NCI-H1694 treated with DMSO at 0.1 percent for 48 hours (cell line): ENCODE measurements around the gene PDE1A.
A peak's percentile ranks its signal among the peaks of the same experiment; 100 is the strongest.

Experiments
- DNase-seq: peaks from one replicate; lab custom pipeline; 2025; lab: John Stamatoyannopoulos, UW

Gene PDE1A

DNA sequence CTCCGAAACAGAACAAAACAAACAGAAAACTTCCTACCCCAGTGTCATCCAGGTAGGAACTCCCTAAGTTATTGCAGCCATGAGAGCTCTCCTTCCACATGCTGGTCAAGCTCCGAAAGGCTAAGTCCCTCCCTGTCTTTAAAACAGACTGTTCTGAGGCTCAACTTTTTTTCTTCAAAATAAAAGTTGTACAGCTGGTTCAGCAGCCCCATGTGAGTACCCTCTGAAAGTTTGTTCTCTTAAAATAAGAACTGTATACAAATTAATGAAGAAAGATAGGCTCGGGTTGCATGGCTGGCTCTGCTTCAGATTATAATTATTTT, at the start of gene PDE1A:
Gene PDE1A (minus strand): TSS at position 119 of the 323 bp plus-strand sequence.
- no peak for DNase-seq

DNA sequence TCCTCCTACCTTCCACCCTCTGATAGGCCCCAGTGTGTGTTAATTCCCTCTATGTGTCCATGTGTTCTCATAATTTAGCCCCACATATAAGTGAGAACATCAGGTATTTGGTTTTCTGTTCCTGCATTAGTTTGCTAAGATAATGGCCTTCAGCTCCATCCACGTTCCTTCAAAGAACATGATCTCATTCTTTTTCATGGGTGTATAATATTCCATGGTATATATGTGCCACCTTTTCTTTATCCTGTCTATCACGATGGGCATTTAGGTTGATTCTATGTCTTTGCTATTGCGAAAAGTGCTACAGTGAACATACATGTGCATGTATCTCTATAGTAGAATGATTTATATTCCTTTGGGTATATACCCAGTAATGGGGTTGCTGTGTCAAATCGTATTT, 46.8 kb upstream of the PDE1A start:
- DNase-seq: no peak

DNA sequence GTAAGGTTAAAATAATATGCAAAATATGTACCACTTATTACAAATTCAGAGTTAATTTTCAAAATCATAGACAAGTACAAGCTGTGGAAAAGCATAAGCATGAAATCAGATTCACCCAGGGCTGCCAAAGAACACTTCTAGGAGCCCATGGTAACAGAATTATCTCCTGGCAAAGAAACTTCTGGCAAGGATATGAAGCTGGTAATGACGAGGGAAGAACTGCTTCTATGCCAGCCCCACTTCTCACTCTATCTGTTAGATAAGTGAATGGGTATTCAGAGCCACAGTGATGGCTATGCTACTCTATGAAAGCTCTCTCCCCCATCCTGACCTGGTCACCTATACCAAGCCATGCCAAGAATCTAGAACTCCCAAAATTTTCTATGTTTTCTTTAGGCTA, 36.9 kb upstream of the PDE1A start:
- DNase-seq: no peak

DNA sequence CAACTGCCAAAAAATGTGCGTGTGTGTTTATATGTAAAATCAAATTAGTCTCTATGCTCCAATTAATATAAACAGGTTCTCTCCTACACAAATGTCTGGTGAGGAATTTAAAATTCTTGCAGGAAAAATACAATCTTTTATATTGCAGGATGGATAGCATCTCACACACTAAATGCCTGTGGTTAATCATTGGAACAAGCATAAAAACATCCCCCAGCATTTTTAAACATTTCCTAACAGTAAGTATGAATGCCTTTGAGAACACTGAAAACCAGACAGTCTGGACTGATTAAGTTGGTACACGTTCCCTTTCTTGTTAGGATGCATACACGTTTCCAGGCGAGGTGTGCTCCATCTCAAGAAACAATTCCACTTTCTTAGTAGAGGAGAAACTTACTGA, 29.9 kb upstream of the PDE1A start:
- no peak for DNase-seq

DNA sequence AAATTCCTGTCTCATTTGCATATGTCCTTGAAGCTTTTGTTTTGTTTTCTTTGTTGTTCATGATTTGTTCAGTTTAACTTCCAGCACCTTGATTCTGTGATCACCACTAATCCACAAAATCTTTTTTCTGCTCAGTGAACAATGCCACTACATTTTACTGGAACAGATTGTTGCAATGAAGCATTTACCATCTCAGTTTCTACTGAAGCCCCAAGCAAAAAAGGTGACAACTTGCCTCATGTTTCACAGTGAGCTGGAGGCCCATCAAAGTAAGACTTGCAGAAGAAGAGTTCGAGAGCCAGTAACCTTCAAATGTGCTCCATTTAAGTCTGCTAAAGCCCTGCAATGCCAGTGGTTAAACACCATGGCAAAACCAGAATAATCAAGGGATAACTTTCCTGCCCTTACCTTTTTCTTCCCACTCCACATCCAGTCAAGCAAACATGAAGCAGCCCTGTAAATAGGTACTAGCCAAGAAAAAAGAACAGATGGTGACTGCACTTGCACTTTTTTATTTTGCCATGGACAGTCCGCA, 25.7 kb upstream of the PDE1A start:
- DNase-seq: no peak

DNA sequence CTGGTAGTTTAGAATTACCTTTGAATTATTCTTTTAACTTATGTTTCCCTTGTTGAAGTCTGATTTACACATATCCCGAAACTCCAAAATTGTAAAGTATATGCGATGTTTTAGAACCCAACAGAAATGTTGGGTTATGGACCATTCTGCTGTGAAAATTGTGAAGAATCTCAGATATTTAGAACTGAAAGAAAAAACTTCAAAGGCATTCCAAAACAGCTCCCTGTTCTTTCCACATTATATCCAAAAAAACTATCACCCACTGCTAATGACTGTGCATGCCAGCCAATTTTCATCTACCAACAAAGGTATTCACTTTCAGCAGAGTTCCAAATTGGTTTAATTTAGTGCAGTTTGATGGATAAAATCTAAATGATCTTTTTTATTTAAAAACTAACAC, 21.5 kb upstream of the PDE1A start:
- no peak for DNase-seq

DNA sequence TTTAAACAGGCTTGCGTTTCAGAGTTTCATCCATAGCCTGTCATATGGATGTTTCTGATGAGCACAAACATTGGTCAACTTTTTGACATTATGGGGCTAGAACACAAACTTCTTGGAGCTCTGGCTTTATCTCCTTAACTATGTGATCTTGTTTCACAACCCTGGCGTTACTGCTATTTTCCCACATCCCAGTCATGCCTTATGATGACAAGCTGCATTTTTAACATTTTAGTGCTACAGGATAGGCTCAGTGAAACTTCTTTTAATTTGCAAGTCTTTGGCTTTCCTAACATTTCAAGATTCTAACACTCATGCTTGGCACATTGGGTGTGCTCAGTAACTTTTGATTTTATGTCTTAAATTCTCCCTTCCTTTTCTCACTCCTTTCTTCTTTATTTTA, 21.0 kb upstream of the PDE1A start:
- no peak for DNase-seq

DNA sequence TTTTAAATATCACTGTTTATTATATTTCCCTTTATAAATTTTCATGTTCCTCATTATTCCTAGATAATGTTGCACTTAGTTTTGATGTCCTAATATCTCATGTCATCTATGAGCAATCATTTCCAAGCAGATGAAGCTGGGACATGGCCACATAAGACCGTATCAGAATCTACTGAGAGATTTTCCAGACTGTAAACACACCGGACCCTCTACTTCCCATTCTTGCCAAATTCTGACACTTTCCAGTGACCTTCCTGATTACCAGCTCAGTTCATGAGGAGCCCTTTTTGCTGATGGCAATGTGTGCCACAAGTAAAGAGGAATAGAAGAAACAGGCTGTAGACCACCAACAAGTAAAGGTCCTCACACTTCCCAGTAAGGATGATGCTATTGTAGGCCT, 20.3 kb upstream of the PDE1A start:
- DNase-seq: no peak

DNA sequence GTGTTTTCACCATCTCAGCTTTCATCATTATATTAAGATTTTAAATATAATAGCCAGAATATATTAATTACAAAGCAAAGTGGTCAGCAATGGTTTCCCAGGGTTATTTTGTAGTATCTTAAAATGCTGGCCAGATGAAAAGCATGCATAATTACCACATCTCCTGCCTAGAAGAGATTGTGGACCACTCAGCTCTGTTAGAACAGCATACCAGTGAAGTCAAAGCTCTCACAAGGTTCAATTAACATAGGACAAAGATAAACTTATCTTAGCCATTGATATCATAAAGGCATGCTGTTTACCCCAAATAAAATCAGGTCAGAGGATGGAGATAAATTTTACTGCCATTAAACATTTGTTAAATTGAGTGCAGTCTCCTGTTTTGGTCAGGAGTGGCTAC, 19.3 kb upstream of the PDE1A start:
- no peak for DNase-seq

DNA sequence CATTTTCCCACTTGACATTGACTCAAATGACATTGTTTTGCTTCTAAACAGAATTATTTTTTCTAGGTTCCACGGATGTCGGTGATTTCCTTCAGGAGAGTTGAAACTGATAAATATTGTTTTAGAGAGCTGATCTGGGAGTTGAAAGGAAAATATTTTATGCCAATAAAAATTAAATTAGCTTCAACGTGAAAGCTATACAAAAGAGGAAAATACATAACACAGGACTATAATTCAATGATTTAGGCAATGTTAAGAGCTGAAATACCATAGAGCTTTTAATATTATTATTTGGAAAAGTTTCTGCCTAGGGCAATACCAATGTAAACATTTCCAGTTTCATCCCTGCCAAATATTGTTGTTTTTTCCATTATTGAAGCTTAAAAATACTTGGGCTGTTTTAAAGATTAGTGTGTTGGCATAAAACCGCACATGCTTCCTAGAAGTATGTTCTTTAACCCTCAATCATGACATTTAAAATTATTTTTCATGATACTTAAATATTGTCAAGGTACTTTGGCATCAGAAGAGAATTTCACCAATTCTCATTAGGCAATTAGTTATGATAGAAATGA, 18.6 kb upstream of the PDE1A start:
- no peak for DNase-seq

DNA sequence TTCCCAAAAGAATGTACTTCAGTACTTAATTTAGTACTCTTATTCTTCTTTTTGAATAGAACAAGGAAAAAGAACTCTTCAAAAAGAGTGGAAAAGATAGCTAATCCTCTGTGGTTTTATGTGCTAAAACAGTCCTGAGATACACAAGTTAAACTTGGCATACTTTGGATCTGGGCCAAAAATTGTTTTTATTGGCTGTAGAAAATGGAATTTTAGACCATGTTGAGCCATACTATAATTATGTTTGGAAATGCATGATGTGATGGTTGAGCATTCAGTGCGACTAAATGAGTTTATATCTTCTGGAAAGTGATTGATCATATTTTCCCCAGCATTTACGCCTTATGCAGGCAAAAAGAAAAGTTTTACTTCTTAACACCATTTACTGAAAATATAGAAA, 18.0 kb upstream of the PDE1A start:
- DNase-seq: no peak

DNA sequence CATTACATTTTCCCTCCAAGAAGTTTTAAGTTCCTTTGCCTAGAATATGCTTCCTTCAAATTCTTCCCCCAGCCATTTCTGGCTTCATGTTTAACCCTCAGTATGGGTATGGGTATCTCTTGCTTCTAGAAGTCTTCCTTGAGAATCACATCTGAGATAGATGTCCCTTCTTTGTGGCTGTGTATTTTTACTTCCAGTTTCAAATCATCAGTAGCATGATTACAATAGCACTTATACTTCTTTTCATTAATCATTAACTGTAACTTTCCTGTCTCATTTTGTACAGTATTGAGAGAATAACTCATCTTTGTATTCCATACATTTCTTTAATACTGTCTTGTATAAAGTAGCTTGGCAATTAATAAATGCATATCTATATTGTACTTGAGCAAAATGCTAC, 17.3 kb upstream of the PDE1A start:
- no peak for DNase-seq

DNA sequence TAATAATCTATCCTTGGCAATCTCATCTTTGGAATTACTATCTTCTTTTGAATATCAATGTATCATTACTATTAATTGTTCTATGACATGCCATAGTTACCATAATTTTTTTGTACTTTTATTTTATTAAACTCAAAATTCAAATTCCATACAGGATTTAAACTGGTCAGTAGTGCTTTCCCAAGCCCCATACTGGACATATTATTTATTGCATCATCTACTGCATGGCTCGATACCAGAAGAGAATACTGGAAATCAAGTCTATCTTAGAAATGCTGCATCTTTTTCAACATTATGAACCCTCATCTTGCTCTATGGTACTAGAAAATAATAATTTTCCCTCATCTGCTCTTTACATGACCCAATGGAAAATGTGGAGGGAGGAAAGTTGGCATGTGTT, 9.4 kb upstream of the PDE1A start:
- no peak for DNase-seq

DNA sequence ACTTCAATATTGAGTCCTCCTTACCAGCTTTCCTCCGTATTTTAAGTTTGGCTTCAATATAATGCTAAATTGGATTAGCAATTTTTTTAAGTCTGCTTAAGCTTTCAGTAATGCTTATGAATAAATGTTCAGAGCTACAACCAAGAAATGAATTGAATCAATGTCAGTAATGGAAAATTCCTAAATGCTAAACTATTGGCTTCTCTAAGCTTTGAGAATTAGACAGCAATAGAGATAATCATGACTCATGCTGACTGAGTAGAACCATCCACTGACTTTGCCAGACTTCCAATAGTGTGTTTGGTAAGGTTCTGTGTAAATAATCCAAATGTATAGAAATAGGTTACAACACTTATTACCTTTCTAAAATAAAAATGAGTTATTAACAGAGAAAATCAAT, 8.9 kb upstream of the PDE1A start:
- DNase-seq: no peak

DNA sequence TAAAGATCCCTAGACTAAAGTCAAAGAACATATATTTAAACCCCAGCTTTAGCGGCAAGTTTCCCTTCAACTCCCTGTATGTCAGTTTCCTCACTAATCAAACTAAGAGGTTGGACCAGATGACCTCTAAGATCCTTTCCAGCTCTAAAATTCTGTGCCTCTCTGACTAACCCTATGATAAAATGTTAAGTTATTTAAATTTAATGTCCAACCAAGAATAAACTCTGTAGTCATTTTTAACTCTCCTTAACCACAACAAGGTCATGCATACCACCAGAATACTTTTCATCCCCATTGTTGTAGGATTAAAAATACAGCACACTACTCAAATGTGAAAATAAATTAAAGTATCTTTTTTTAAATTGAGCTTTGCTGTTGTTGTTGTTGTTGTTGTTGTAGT, 5.2 kb upstream of the PDE1A start:
- DNase-seq: no peak

DNA sequence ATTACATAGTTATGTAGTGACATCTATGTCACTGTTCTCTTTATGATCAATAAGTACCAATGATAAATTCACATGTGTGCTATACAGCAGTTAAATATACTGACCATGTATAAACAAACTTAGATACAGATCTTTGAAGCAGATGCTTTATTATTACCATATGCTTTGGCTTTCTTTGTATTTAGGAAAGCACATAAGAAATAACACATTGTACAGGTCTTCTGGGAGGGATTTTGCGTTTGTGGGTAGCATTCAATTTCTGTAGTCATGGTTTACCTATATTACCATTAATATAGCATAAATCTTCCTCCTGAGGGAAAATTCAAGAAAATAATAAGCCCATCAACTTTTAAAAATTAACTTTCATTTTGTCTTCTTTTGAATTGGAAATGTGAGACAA, 1.6 kb upstream of the PDE1A start:
- no peak for DNase-seq

DNA sequence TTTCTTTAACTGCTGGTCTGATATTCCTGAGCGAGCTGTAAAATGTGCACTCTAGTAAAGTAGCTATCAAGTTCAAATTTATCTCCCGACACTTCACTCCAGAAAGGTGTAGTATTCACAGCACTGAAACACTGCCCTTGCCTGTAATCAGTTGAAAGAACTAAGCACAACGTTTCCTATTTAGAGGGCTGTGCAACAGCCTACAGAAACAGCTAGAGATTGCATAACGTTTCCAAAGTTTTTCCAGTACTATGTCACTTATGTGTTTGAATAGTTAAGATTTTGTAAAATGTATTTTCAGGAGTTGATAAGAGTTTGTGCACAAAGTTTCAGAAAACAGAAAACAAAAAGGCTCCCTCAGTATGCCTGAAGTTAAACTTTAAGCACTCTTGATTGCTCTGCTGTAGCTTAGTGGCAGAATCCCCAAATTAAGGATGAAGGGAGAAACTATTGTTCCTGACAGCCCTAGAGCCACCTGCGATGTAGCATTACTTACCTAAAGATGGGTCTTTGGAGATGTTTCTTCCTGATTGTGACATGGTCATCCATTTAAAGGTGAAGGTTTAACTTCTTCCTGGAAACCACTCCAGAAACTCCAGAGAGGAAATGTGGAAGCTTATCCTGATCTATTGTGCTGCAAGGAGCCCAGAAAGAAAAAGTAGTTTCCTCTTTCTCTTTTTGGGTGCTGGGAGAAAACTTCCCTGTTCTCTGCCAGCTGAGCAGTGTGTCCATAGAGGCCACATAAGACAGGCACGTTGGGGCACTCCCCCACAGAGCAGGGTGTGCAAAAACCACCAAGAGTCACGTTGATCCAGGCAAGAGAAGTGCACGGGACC, 536 bp downstream of the PDE1A start:
- DNase-seq: no peak

DNA sequence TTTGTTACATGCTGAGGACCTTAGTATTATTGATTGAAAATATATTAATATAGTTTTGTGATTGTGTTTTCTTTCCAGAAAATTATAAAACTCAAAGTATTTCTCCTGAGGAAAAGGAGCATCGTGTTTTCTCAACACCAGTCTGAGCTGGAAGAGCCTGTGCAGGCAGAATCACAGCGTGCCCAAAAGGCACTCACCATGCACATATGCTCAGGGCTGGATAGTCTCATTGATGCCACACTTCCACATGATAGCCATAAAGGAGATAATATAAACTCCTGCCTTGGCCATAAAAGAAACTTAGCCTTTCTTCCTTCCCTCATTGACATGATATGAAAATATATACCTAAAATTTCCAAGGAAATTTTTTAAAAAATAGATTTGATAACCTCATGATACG, 4.0 kb downstream of the PDE1A start:
- no peak for DNase-seq

DNA sequence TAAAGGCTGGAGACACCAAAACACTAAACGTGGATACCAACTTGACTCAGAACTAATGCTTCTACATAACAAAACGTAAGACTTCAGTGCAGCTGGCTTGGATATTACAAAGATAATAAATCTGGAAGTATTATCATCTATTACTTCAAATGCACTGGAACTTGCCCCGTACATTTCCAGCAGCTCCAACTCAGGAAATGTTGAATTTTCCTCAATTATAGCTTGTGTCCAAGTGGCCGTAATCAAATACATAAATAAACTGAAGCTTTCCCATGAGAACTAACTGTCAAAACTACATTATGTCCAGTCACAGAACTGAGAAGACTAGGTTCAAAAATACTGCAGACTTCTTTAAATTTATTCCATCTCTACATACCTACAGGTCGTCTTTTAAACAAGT, 6.2 kb downstream of the PDE1A start:
- no peak for DNase-seq

DNA sequence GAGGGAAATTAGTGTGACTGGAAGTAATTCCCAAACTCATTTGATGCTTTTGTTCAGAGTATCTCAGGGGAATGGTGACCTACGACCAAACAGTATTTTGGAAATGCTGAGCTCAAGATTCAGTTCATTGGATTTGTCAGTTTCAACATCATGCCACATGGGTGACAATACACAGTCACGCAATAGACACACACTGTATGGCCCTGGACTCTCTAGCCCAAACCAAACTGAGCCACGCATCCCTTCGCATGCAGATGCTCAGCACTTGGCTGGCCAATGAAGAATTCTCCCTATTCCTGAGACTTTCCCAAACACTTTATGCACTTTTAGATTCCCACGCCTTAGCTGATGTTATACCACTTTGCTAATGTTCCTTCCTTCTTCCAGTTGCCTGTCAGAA, 10.0 kb downstream of the PDE1A start:
- DNase-seq: no peak

DNA sequence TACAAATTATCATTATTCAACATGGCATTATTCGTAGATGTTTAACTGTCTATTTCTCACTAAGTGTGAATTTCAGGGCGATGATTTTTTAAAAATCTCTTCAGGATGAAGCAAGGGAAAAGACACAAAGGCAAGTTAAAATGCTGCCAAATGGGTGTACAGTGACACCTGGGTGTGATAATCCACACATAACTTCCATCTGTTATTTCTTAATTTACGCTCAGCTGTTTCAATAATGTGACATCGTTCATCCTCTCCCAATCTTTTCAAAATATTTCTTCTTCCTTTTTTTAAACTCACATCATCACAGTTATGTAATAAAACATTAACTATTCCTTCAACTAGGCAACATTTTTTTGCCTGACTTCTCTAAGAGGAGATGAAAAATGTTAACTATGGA, 10.6 kb downstream of the PDE1A start:
- DNase-seq: peak; percentile 30

DNA sequence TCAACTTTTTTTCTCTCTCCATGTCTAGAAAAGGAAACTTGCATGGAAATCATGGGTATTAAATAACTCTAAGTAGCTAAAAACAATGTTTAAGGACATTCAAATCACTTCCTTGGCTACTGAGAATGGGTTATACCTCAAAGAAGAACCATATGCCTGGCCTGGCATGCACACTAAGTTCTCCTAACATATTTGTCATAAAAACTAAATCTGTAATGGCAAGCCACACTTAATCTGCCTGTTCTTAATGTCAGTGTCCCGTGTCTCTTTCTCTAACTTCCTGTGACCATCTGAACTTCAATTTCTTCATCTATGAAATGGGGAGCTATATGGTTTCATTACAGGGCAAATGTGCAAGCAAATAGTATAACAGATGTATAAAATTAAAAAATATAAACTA, 11.1 kb downstream of the PDE1A start:
- no peak for DNase-seq

DNA sequence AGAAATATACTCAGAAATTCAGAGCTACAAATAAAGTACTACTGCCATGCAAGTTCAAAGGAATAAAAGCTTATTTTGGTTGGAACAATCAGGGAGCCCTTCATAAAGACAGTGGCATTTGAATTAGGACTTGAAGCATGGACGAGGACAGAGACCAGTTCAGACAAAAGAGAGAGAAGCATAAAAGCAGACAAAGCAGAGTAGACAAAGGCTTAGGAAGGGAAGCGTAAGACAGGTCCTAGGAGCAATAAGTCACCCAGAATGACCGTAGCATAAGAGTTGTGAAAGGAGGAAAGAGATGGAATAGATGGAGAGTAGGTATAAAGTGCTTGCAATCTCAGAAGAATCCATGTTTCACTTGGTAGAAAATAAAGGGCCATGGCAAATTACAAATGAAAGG, 14.0 kb downstream of the PDE1A start:
- DNase-seq: no peak

DNA sequence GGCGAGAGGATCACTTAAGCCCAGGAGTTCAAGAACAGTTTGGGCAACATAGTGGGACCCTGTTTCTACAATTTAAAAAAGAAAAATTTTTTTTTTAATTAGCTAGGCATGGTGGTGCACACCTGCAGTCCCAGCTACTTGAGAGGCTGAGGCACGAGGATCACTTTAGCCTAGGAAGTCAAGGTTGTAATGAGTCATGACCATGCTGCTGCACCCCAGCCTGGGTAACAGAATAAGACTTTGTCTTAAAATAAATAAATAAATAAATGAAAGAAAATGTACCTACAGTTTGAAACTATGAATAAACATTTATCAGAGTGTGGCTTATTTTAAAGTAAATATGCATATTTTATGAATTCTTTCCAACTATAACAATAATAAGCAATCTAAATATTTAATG, 16.7 kb downstream of the PDE1A start:
- no peak for DNase-seq
